Measurements from ENCODE around the gene LMLN.
"Not testable (repeated sequence)": the region's sequence is repeated elsewhere in the genome, so short reads cannot be mapped to it uniquely, and the experiment has no call there.

Gene LMLN

DNA sequence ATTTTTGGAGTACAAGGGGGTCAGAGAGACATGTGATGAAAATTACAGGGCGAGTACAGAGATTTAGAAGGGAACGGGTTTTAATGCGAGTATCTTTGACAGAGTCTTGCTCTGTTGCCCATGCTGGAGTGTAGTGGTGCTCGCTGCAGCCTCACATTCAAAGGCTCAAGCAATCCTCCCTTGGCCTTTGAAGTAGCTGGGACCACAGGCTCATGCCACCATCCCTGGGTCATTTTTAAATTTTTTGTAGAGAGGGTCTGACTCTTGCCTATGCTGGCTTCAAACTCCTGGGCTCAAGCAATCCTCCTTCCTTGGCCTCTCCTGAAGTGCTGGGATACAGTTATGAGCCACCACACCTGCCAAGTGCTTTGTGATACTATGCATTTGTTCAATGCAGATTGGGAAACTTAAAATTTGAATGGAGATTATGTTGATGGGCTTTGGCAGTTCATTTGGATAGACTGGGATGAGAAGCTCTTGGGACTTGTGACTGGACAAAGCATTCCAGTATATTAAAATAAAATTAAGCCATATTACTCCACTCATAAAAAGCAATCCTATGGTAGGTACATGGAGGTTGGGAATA is 4.0 kb upstream of the LMLN start:
- in situ Hi-C loops (cut with MboI; ENCODE audit: low sequenced_read_pairs): no loop called here

DNA sequence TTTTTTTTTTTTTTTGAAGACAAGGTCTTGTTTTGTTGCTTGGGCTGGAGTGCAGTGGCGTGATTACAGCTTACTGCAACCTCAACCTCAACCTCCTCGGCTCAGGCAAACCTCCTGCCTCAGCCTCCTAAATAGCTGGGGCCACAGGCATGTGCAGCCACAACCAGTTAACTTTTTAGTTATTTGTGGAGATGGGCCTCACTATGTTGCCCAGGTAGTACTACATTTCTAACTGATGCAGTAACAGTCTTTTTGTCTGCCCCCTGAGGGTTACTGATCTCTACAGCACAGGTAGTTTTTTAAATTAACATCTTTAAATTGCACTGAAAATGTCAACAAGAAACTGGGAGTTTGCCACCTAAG is 3.4 kb upstream of the LMLN start:
- in situ Hi-C loops (cut with MboI; ENCODE audit: low sequenced_read_pairs): no loop called here

- in situ Hi-C loops (cut with MboI; ENCODE audit: low sequenced_read_pairs): no loop called here
Measured at GRCh38 chr3:197957790-197958133, 2.3 kb upstream of the LMLN start.

GRCh38 chr3:197958346-197958745 is 1.7 kb upstream of the LMLN start:
- in situ Hi-C loops (cut with MboI; ENCODE audit: low sequenced_read_pairs): no loop called here

- in situ Hi-C loops (cut with MboI; ENCODE audit: low sequenced_read_pairs): not testable (repeated sequence)
Measured at GRCh38 chr3:197958848-197959247, 1.2 kb upstream of the LMLN start.

DNA sequence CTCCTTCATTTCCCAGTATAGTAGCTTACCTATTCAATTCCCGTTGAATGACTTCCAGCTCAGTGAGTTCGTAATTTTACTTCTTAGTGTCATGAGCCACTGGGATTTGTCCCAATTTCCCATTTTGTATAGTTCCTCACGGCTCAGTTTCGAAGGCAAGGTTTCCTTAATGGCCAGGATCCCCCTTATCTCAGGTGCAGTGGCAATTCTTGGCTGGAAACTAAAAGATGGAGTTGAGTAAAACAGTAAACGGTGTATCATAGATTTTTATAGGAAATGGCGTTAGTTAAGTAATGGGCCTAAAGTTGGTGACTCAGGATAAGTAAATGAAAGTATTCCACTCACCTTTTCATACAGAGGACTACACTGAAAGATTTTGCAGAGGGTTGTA is 522 bp upstream of the LMLN start:
- in situ Hi-C loops (cut with MboI; ENCODE audit: low sequenced_read_pairs): no loop called here

DNA sequence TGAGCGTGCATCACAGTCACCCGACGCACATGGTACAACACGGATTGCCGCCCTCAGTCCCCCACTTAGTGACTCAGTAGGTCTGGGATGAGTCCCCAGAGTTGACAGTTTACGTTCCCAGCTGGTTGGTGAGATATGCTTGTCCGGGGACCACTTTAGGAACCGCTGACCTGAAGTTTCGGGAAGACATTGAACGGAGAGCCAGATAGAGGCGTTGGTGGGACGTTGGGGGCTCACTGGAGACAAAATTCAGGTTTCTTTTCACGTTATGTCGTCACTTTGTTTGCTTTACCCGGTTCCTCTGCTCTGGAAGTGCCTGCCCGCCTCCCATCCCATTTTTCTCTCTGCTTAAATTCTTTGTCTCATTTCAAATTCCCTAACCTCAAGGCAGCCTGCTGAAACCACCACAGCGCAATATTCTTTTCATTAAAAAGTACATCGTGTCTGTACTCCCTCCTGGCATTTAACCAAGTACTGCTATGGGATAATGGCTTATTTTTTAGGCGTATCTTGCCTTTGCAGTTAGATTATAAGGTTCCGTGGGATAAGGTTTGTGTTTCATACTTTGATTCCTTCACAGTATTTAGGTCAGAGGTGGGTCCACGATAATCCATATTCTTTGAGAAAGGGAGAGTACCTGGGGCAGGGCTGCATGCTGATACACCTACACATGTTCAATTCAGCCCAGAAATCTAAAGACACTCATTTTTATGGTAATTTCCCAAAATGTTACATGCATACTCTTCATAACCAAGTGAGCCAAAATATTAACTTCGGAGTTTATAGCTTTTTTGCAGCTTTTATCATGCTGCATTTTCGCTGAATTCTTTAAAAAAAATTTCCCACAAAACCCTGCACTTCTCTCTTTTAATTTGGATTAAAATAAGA is 921 bp downstream of the LMLN start:
- in situ Hi-C loops (cut with MboI; ENCODE audit: low sequenced_read_pairs): no loop called here

- in situ Hi-C loops (cut with MboI; ENCODE audit: low sequenced_read_pairs): no loop called here
Measured at GRCh38 chr3:197961582-197961945, 1.5 kb downstream of the LMLN start.

GRCh38 chr3:197963019-197963637 is 3.1 kb downstream of the LMLN start:
- in situ Hi-C loops (cut with MboI; ENCODE audit: low sequenced_read_pairs): no loop called here

- in situ Hi-C loops (cut with MboI; ENCODE audit: low sequenced_read_pairs): not testable (repeated sequence)
Measured at GRCh38 chr3:197967337-197967989, 7.4 kb downstream of the LMLN start.

- in situ Hi-C loops (cut with MboI; ENCODE audit: low sequenced_read_pairs): no loop called here
Measured at GRCh38 chr3:197970588-197970987, 10.6 kb downstream of the LMLN start.

DNA sequence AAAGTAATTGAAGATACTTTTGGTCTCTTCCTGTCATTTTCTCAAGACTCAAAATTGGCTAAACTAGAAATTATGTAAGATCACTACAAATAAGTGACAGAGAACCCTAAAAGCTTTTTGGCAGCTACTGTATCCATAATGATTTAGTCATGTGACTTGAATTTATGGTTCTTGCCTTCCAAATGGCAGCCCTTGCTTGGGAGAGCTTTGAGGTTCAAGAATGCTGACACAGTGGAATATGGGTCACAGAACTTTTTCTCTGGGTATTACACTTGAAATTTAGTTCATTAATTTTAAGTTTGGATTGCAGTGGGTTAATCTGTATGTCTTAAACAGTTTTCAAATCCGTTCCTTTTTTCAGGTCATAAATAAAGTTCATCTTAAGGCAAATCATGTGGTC is 14.0 kb downstream of the LMLN start:
- in situ Hi-C loops (cut with MboI; ENCODE audit: low sequenced_read_pairs): no loop called here

DNA sequence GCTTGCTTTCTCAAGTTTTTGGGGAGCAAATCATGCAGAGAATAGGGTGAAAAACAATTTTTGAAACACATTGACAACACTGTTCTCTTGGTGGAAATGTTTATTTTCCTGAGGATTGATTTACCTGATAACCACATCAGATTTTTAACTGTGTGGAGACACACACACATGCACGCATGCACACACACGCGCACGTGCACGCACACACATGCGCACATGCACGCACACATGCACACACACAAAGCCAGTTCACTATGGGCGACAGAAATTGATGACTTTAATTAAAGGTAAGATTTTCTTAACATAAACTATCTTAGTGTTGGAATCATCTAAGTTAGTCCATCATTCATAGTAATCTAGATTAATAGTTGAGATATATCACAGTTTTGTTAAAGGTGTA is 15.3 kb downstream of the LMLN start:
- in situ Hi-C loops (cut with MboI; ENCODE audit: low sequenced_read_pairs): no loop called here

DNA sequence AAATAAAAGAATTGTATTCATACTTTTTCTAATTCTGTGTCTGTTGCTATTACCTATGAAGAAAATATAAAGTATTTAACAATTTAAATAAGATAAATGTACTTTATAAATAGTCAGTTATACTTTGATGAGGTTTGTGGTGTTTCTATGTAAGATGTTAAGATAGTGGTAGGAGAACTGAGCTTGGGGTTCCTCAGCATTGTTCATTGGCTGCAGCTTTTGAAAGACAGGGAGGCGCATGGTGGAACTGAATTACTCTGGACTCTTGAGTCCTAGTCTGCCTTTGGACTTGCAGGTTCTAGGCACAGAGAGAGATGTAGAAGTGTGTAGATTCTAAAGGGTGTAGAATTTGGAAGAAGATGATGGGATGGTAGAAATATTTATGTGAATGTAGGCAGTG is 23.1 kb downstream of the LMLN start:
- in situ Hi-C loops (cut with MboI; ENCODE audit: low sequenced_read_pairs): no loop called here

DNA sequence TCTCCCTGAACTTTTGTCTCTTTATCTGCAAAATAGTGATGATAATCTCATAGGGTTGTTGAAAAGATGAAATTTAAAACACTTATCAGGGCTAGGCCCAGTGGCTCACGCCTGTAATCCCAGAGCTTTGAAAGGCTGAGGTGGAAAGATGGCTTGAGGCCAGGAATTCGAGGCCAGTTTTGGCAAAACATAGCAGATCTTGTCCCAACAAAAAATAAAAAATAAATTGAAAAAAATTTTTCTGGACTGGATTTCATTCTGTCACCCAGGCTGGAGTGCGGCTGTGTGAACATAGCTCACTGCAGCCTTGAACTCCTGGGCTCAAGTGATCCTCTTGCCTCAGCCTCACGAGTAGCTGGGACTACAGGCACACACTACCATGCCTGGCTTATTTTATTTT is 29.6 kb downstream of the LMLN start:
- in situ Hi-C loops (cut with MboI; ENCODE audit: low sequenced_read_pairs): no loop called here

GRCh38 chr3:197994736-197995135 is 34.7 kb downstream of the LMLN start:
- in situ Hi-C loops (cut with MboI; ENCODE audit: low sequenced_read_pairs): no loop called here

DNA sequence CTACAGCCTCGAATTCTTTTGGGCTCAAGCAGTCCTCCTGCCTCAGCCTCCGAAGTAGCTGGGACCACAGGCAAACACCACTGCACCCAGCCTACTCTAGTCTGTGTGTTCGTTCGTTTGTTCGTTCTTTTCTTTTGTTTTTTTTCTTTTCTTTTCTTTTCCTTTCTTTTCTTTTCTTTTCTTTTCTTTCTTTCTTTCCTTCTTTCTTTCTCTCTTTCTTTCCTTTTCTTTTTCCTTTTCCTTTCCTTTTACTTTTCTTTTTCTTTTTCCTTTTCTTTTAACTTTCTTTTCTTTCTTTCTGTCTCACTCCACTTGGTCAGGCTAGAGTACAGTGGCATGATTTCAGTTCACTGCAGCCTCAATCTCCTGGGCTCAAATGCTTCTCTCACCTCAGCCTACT is 36.8 kb downstream of the LMLN start:
- in situ Hi-C loops (cut with MboI; ENCODE audit: low sequenced_read_pairs): no loop called here

DNA sequence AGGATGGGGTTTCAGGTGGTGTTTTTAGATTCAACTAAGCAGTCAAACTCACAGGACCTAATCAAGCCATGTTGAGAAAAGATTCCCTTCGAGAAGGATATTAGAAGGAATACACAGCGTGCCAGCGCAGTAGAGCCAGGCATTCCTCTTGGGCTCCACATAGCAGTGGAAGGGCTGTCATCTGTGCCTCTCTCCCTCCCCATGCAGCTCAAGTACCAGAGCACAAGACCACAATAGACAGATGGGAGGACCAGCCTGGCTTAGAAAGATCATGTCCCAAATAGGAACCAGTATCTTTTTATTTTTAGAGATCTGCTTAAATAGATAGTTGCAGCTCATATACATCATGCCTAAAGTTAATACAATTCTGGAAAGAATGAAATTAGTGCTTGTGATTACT is 37.9 kb downstream of the LMLN start:
- in situ Hi-C loops (cut with MboI; ENCODE audit: low sequenced_read_pairs): no loop called here

DNA sequence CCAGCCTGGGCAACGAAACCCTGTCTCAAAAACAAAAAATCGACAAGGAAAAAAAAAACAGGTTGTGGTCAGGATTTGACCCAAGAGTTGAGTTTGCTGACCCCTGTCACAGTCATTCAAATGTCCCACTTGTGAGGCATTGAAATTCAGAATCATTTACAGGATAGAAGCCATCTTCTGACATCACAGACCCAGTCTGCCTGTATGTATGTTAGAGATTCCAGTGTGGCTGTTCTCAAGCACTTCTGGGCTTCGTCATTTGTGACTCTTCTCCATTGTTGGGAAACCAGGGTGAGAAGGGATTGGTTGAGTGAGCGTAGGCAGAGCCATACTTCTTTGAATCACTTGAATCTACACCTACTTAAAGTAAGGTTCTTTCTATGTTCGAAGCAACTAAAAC is 57.1 kb downstream of the LMLN start:
- in situ Hi-C loops (cut with MboI; ENCODE audit: low sequenced_read_pairs): no loop called here

GRCh38 chr3:198018416-198018815 is 58.4 kb downstream of the LMLN start:
- in situ Hi-C loops (cut with MboI; ENCODE audit: low sequenced_read_pairs): no loop called here

- in situ Hi-C loops (cut with MboI; ENCODE audit: low sequenced_read_pairs): no loop called here
Measured at GRCh38 chr3:198019115-198019514, 59.1 kb downstream of the LMLN start.

DNA sequence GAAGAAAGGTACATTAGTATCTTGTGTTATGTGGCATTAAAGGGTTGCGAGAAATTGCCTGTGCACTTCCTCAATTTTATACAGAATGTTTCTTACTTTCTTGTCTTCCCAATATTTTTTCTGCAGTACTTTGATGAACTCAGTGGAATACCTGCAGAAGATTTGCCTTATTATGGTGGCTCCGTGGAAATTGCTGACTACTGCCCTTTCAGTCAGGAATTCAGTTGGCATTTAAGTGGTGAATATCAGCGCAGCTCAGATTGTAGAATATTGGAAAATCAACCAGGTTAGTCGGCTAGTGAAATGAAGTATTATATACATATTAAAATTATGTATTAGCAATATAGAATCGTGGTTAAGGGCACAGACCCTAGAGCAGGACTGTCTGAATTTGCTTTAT is 61.3 kb downstream of the LMLN start:
- in situ Hi-C loops (cut with MboI; ENCODE audit: low sequenced_read_pairs): no loop called here

All from hTERT RPE-1 (cell line).